ENCODE measurements around the gene PPM1L. TPM values are rescaled to one million over a fixed set of nuclear protein-coding genes. Genes with fewer than 3 reads are reported as not detected.

The PPM1L gene
- total RNA-seq, 1 donor from 2014 or later, result 5.8 TPM

DNA sequence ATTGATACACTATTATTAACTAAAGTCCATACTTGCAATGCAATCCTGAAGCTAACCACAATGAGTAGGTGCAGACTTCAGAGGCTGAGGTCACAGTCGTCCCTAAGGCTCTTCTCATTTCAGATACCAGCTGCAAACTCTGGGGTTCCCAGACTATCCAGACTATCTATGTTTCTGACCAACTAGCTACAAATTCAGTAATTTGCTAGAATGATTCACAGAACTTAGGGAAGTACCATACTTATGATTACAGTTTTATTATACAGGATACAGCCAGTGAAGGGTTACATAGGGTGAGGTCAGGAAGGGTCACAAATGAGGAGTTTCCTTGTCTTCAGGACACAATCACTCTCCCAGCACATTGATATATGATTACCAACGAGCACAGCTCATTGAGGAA, 36.5 kb downstream of the PPM1L start:
- intact Hi-C loops (cut with micrococcal nuclease), result no loop called here
- ATAC-seq (ENCODE audit: low read depth), result no peak
- H3K4me1 Mint-ChIP-seq, result no peaks in the 10 kb centered on the region
- no peak for DNase-seq
- H3K27ac Mint-ChIP-seq, result no peak overlapping the region
- H3K9me3 Mint-ChIP-seq, result peaks cover 8% of the 10 kb centered on the region
- H3K36me3 Mint-ChIP-seq (ENCODE audit: low read depth), result peaks cover under 1% of the 10 kb centered on the region
- no peaks in the 10 kb centered on the region for H3K27me3 Mint-ChIP-seq
- no peak overlapping the region for H3K4me3 Mint-ChIP-seq
- ChIA-PET POLR2A (no interaction called here), CTCF (no interaction called here)
- TF ChIP-seq CTCF (IDR thresholded peaks at IDR 0.05), result no peak

DNA sequence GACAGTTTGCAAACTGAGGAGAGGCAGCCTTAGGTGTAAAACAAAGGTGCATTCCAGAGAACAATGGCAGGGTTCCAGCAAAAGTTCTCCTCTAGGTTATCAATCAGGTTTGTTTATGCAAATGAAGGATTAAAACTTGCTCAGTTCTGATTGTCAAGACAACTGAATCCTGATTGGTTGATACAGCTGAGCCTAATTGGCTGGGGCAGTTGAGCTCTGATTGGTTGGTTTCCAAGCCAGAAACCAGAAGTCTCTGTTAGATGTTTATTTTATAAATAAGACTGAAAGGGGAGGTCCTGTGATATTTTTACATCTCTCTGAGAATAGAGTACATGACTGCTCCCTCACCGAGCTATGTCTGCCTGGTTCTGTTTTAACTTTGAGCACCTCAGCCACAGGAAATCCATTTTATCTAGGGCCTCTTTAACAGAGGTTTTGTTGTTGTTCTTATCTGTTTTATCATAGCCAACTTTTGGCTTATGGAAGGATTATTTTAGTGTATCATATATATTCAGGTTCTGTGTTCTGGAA, 37.8 kb downstream of the PPM1L start:
- no peaks in the 10 kb centered on the region for H3K4me1 Mint-ChIP-seq
- no peaks in the 10 kb centered on the region for H3K36me3 Mint-ChIP-seq (ENCODE audit: low read depth)
- no peaks in the 10 kb centered on the region for H3K27me3 Mint-ChIP-seq
- ATAC-seq (ENCODE audit: low read depth) (no peak), DNase-seq (no peak)
- CTCF ChIA-PET, result no interaction called here
- H3K9me3 Mint-ChIP-seq, result no peaks in the 10 kb centered on the region
- no peak overlapping the region for H3K4me3 Mint-ChIP-seq
- H3K27ac Mint-ChIP-seq, result no peak overlapping the region
- intact Hi-C loops (cut with micrococcal nuclease), result no loop called here
- POLR2A ChIA-PET, result no interaction called here
- TF ChIP-seq CTCF (IDR thresholded peaks at IDR 0.05), result no peak

GRCh38 chr3:160796089-160796812, 40.2 kb downstream of the PPM1L start:
- intact Hi-C loops (cut with micrococcal nuclease), result no loop called here
- CTCF ChIA-PET, result no interaction called here

DNA sequence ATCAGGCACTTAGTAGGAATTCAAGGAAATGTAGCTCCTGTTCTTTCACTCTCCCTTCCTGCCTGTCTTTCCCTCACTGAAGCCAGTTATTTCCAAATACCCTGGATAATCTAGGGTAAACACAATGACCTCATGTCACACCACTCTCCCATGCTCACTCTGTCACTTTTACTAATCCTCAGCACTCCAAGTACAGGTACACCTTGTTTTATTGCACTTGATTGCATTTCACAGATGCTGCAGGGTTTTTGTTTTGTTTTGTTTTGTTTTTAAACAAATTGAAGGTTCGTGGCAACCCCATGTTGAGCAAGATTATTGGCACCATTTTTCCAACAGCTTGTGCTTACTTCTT, 40.8 kb downstream of the PPM1L start:
- ChIA-PET POLR2A (no interaction called here), CTCF (no interaction called here)
- H3K27ac Mint-ChIP-seq, result no peak overlapping the region
- ATAC-seq (ENCODE audit: low read depth) (no peak), DNase-seq (no peak)
- intact Hi-C loops (cut with micrococcal nuclease), result no loop called here
- H3K9me3 Mint-ChIP-seq, result no peaks in the 10 kb centered on the region
- no peak for TF ChIP-seq CTCF (IDR thresholded peaks at IDR 0.05)
- H3K4me1 Mint-ChIP-seq, result peaks cover 2% of the 10 kb centered on the region
- no peak overlapping the region for H3K4me3 Mint-ChIP-seq
- no peaks in the 10 kb centered on the region for H3K36me3 Mint-ChIP-seq (ENCODE audit: low read depth)
- H3K27me3 Mint-ChIP-seq, result no peaks in the 10 kb centered on the region

More at GRCh38 chr3:160796089-160796812, 40.2 kb downstream of the PPM1L start:
- POLR2A ChIA-PET, result no interaction called here
- H3K36me3 Mint-ChIP-seq (ENCODE audit: low read depth), result no peaks in the 10 kb centered on the region
- H3K27me3 Mint-ChIP-seq, result no peaks in the 10 kb centered on the region
- no peak for DNase-seq
- H3K4me3 Mint-ChIP-seq, result no peak overlapping the region
- no peak for ATAC-seq (ENCODE audit: low read depth)
- H3K27ac Mint-ChIP-seq, result no peak overlapping the region
- no peaks in the 10 kb centered on the region for H3K9me3 Mint-ChIP-seq
- no peaks in the 10 kb centered on the region for H3K4me1 Mint-ChIP-seq
- no peak for TF ChIP-seq CTCF (IDR thresholded peaks at IDR 0.05)

- DNase-seq (no peak), ATAC-seq (ENCODE audit: low read depth) (no peak)
- POLR2A ChIA-PET, result no interaction called here
- Mint-ChIP-seq H3K4me1 (peaks cover 7% of the 10 kb centered on the region), H3K4me3 (no peak overlapping the region), H3K9me3 (no peaks in the 10 kb centered on the region), H3K27ac (no peak overlapping the region), H3K36me3 (ENCODE audit: low read depth) (no peaks in the 10 kb centered on the region), H3K27me3 (no peaks in the 10 kb centered on the region)
- no peak for TF ChIP-seq CTCF (IDR thresholded peaks at IDR 0.05)
- intact Hi-C loops (cut with micrococcal nuclease), result no loop called here
- CTCF ChIA-PET, result interaction anchor here (0.6 kb wide), 1 partner anchor 9 kb away, joined by 3 read pairs; no protein-coding TSS in a partner anchor
Observed at GRCh38 chr3:160797356-160797755, 41.3 kb downstream of the PPM1L start.

All from activated B cell treated with CpG ODN at 0.5 μM for 24 hours (primary cell).